Keratinocyte (primary cell): ENCODE results near the gene DDX21.

ENCODE experiments used
- EZH2 ChIP-seq: IDR thresholded peaks from one replicate; pipeline ENCODE4 v1.6.1; 2012; ENCODE audit warnings: inconsistent platforms, mild to moderate bottlenecking, low read length, moderate library complexity
- TF ChIP-seq, protein P1 (sequence below), 3 experiments: IDR thresholded peaks in 1 of 3; conservative IDR thresholded peaks in 1 of 3; optimal IDR thresholded peaks in 1 of 3; 2 replicates in 2 of 3; 3 replicates in 1 of 3; pipeline versions ENCODE3 to v1.5.1; 2011; ENCODE audit warnings: low read length in 3 of 3, mild to moderate bottlenecking in 3 of 3, moderate library complexity in 2 of 3, control low read depth in 1 of 3, inconsistent platforms in 1 of 3; ENCODE audit not compliant: insufficient read depth in 2 of 3; ENCODE audit errors: extremely low read depth in 1 of 3

DNA sequence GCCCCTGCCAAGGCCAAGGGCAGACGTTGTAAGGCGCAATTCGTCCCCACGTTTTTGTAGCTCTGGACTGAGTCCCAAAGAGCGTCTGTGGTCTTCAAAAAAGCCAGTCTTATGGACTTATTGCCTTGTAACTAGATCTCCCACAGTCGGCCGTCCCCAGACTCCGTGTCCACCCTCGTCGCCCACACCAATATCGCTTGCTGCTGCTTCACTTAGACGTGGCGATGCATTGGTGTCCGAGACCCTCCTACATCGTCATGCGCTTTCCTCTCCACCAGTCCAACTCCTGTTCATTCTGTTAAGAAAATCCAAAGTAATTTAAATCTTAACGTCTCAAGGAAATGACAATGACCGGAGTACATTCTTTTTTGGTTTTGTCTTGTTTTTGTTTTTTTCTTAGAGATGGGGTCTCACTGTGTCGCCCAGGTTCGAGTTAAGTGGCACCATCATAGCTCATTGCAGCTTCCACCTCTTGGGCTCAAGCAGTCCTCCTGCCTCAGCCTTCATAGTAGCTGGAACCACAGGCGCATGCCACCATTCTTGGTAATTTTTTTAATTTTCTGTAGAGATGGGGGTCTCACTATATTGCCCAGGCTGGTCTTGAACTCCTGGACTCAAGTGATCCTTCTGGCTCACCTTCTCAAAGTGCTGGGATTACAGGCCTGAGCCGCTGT, 33.5 kb downstream of the DDX21 start:
- TF ChIP-seq, protein P1, sequence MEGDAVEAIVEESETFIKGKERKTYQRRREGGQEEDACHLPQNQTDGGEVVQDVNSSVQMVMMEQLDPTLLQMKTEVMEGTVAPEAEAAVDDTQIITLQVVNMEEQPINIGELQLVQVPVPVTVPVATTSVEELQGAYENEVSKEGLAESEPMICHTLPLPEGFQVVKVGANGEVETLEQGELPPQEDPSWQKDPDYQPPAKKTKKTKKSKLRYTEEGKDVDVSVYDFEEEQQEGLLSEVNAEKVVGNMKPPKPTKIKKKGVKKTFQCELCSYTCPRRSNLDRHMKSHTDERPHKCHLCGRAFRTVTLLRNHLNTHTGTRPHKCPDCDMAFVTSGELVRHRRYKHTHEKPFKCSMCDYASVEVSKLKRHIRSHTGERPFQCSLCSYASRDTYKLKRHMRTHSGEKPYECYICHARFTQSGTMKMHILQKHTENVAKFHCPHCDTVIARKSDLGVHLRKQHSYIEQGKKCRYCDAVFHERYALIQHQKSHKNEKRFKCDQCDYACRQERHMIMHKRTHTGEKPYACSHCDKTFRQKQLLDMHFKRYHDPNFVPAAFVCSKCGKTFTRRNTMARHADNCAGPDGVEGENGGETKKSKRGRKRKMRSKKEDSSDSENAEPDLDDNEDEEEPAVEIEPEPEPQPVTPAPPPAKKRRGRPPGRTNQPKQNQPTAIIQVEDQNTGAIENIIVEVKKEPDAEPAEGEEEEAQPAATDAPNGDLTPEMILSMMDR (optimal IDR thresholded peaks at IDR 0.05 in 1 of 3, IDR thresholded peaks at IDR 0.05 in 1 of 3, conservative IDR thresholded peaks at IDR 0.05 in 1 of 3; ENCODE audit: extremely low read depth in 1 of 3, insufficient read depth in 2 of 3, low read length in 3 of 3) = no peak
- TF ChIP-seq EZH2 = no peak
